Mononuclear cell (primary cell): ENCODE data around the gene ZNF20. TPM values are rescaled to one million over a fixed set of nuclear protein-coding genes. Genes with fewer than 3 reads are reported as not detected.
A peak's percentile ranks its signal among the peaks of the same experiment; 100 is the strongest.

Experiments used
- H3K27me3 ChIP-seq: 2 replicates; pipeline ENCODE4 v1.6.0; 2011; ENCODE audit warnings: low read length, control low read depth; ENCODE audit not compliant: insufficient read depth
- H3K4me1 ChIP-seq: 2 replicates; pipeline ENCODE4 v1.5.1; 2011; ENCODE audit warnings: mild to moderate bottlenecking, low read length, control low read depth; ENCODE audit not compliant: insufficient read depth
- H3K4me3 ChIP-seq: 2 replicates; pipeline ENCODE4 v1.5.1; 2011; ENCODE audit warnings: mild to moderate bottlenecking, low read length, moderate library complexity
- H3K9me3 ChIP-seq: 2 replicates; pipeline ENCODE4 v1.5.1; 2011; ENCODE audit warnings: low read depth, mild to moderate bottlenecking, control low read depth, low read length
- total RNA-seq: library from RNA; depleted of rRNA; stranded (reverse); fragments of >200 nt; gene quantifications from one replicate; pipeline ENCODE4 v1.2.3, GENCODE V29; 2012

ZNF20 gene
- total RNA-seq = 1.9 TPM

DNA sequence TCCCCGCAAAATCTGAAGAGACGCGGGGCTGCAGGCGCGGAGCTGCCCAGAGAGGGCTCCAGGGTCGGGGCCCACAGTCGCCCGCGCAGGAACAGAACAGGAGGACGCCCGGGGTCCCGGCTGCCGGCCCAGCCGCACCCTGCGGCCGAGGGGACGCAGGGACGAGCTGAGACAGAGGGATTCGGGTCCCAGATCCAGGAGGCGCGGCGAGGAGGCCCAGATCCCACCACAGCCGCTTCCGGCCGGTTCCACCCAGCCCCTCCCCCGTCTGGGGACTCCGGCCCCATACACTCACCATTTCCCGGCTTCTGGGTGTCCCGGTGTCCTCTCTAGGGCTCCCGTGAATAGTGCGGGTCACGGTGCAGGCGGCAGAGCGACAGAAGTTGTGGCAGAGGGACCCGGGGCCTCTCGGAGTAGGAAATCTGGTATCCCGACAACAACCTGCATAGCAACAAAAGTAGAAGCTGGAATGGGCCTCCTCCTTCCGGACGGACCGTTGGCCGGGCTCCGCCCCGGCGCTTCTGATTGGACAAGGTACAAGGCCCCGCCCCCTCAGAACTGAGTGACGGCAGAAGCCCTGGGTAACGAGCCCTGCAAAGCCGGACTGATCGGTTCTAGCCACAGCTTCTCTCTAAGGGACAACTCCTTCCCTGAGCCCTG is at the start of gene ZNF20:
Gene ZNF20 (minus strand): TSS at position 466 of the 660 bp plus-strand sequence. CDS start 168 bp downstream, at position 298.
- peaks cover 23% of the 10 kb centered on the region for H3K4me1 ChIP-seq
- no peaks in the 10 kb centered on the region for H3K27me3 ChIP-seq
- H3K4me3 ChIP-seq = peak within 1 kb of the TSS; percentile 89
- no peaks in the 10 kb centered on the region for H3K9me3 ChIP-seq

DNA sequence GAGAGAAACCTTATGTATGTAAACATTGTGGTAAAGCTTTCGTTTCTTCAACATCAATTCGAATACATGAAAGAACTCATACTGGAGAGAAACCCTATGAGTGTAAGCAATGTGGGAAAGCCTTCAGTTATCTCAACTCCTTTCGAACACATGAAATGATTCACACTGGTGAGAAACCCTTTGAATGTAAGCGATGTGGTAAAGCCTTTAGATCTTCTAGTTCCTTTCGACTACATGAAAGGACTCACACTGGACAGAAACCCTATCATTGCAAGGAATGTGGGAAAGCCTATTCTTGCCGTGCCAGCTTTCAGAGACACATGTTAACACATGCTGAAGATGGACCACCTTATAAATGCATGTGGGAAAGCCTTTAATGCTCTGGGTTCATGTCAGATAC is 47.5 kb upstream of the ZNF20 start:
- peaks cover 83% of the 10 kb centered on the region for H3K9me3 ChIP-seq
- no peaks in the 10 kb centered on the region for H3K27me3 ChIP-seq
- H3K4me1 ChIP-seq = no peaks in the 10 kb centered on the region
- no peak overlapping the region for H3K4me3 ChIP-seq

DNA sequence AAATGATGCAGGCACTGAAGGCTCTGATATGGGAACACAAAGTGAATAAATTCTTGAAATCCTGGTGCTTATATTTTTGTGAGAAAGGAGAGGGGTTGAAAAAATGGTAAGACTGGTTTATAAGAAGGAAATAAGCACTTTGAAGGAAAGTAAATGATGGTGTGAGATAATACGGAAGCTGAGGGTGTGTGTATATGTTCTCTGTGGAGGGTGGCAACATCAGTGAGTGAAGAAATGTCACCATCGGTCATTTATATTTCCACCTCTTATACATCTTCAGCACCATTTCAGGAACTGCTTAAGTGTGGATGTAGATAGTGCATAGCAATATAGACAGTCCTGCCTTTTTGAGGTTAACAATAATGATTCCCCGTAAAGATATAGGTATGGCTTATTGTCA is 40.2 kb upstream of the ZNF20 start:
- Histone ChIP-seq H3K4me1 (no peaks in the 10 kb centered on the region), H3K4me3 (no peak overlapping the region), H3K9me3 (peaks cover 25% of the 10 kb centered on the region), H3K27me3 (no peaks in the 10 kb centered on the region)

DNA sequence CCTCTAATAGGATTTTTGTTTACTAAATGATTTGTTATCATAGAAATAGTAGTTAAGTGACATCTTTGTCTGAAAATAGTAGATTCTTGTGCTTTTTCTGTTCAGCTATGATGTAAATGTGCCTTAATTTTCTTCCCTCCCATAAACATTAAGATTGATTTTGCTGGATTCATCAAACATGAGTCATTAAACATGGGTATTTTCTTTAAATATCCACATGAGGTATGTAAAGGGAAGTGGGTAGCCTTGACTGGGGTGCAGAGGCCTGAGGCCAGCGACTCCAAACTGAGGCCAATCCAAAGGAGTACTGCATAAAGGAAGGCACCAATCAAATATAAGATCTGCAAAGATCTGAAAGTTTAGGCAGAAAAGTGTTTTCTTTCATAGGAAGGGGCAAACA is 26.5 kb upstream of the ZNF20 start:
- H3K4me3 ChIP-seq = no peak overlapping the region
- peaks cover 26% of the 10 kb centered on the region for H3K4me1 ChIP-seq
- H3K27me3 ChIP-seq = no peaks in the 10 kb centered on the region
- no peaks in the 10 kb centered on the region for H3K9me3 ChIP-seq

DNA sequence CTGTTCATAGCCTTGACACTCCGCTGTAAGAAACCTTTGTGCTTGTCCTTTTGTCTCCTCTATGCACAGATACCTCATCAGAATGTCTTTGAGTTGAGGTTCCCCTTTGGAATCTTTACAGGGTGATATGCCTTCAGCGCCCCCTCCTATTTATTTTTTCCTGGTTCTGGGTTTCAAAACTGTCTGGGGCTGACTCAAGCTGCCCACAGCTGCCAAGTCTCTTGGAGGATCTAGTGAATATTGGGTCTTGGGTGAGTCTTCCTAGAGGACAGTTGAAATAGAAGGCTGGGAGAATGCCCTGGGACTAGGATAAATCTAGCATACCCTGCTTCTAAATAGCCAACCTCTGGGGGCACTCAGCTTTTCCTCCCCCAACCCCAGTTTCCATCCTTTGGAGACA is 23.7 kb upstream of the ZNF20 start:
- H3K9me3 ChIP-seq = no peaks in the 10 kb centered on the region
- H3K27me3 ChIP-seq = no peaks in the 10 kb centered on the region
- H3K4me1 ChIP-seq = peaks cover 26% of the 10 kb centered on the region
- peak overlapping the region; percentile 78 for H3K4me3 ChIP-seq

DNA sequence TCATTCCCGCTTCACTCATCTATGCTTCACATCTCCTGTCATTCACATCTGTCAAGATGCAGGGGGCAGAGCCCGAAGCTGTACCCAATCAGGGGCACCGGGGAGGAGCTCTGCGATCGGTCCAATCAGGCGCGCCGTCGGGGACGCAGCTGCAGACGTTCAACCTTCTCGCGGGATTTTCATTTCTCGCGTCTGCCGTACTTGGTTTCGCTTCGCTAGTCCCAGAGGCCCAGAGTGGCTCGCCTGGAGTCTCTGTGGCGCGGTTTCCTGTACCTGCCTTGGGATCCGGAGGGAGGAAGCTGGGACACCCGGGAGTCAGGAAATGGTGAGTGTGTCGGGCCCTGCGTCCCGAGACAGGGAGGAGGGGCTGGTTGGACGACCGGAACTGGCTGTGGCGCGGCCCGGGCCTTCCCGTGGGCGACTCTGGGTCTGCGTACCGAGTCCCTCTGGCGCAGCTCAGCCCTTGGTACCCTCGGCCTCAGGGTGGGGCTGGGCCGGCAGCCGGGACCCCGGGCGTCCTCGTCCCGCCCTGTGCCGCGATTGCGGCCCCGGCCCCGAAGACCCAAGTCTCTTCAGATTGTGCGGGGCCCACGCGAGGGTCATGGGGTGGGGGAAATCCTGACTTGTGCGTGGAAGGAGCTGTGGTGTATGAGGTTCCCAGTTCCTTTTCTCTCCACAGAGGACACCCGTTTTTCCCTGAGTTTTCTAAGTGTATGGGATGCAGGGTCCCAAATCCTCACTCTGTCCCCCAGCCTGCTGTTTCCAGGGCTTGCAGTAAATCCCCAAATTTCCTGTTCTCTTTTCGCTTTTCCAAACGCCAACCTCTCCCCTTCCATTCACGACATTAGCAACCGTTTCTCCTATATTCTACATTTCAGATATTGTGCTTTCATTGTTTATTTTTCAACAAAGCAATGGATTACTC is 23.0 kb upstream of the ZNF20 start, which contains the start of gene ZNF136:
Gene ZNF136 (plus strand): TSS at position 215 of the 925 bp plus-strand sequence. CDS start 108 bp downstream, at position 323.
- Histone ChIP-seq H3K9me3 (no peaks in the 10 kb centered on the region), H3K4me3 (peak within 1 kb of the TSS; percentile 78), H3K27me3 (no peaks in the 10 kb centered on the region), H3K4me1 (peaks cover 26% of the 10 kb centered on the region)

DNA sequence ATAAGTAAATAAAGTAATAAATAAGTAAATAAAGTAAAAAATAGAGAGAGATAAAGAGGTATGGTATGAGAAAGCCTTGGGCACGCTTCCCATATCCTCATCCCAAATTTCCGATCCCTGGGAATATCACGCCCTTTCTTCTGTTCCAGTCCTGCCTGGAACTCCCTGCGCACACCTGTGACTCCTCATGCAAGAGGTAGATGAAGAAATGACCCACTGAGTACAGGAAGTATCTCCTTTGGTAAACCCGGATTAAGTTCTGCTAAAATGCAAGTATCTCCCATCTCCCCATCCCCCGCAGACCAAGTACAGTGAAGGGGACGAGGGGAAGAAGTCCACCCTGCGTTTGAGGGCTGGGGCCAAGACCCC is 22.3 kb upstream of the ZNF20 start:
- peaks cover 26% of the 10 kb centered on the region for H3K4me1 ChIP-seq
- no peaks in the 10 kb centered on the region for H3K27me3 ChIP-seq
- H3K4me3 ChIP-seq = peak overlapping the region; percentile 78
- H3K9me3 ChIP-seq = no peaks in the 10 kb centered on the region

DNA sequence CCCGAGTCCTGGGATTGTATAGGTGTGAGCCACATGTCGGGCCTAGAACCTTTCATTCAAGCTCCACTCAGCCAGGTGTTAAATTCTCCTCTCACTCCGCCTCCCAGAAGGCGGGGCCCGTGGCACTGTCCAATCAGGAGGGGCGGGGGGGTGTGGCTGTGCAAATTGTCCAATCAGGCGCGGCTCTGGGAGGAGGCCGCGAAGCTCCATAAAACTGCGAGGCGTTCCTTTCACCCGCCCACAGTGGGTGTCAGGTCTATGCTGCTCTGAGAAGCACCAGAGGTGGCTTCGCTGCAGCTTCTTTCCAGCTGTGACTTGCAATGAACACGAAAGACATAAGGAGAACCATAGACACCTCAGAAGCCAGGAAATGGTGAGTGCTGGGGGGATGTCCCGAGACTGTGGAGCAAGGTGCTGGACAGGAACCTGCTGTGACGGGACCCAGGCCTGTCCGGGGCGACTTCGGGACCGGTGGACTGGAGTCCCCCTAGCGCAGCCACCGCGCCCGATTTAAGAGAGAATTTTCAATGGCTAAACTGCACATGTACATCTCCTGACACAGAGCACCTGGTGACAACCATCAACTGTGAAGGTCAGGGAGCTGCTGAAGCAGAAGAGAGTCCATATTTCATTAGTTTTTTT is 19.7 kb upstream of the ZNF20 start:
- no peaks in the 10 kb centered on the region for H3K27me3 ChIP-seq
- H3K4me1 ChIP-seq = peaks cover 36% of the 10 kb centered on the region
- no peaks in the 10 kb centered on the region for H3K9me3 ChIP-seq
- no peak overlapping the region for H3K4me3 ChIP-seq

DNA sequence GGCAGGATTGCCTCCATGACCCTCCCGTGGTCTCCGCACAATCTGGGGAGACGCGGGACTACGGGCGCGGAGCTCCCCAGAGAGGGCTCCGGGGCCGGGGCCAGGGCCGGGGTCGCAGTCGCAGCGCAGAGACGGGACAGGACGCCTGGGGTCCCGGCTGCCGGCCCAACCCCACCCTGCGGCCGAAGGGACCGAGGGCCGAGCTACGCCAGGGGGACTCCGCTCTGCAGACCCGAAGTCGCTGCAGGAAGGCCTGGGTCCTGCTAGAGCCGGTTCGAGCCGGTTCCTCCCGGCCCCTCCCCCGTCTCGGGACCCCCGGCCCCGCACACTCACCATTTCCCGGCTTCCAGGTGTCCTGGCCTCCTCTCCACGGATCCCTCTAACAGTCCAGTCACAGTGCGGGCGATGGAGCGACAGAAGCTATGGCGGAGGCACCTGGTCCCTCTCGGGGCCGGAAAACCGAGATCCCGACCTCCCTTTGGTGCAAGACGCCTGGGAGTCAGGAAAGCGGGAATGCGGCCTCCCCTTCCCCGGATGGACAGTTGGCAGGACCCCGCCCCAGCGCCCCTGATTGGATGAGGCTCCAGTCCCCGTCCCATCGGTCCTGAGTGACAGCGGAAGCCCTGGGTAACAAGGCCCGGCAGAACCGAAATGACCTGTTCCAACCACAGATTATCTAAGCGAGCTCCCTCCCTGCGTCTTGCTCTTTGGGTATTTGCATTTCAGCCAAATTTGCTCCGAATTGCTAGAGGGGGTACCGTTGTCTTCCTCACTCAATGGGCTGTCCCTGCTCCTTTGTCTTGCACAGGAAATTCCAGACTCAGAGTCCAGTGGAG is 16.3 kb upstream of the ZNF20 start, which contains the start of gene ZNF625:
Gene ZNF625 (minus strand): TSS at position 512 of the 836 bp plus-strand sequence. CDS start 176 bp downstream, at position 336.
- Histone ChIP-seq H3K27me3 (no peaks in the 10 kb centered on the region), H3K4me3 (peak within 1 kb of the TSS; percentile 56), H3K9me3 (no peaks in the 10 kb centered on the region), H3K4me1 (peaks cover 13% of the 10 kb centered on the region)

DNA sequence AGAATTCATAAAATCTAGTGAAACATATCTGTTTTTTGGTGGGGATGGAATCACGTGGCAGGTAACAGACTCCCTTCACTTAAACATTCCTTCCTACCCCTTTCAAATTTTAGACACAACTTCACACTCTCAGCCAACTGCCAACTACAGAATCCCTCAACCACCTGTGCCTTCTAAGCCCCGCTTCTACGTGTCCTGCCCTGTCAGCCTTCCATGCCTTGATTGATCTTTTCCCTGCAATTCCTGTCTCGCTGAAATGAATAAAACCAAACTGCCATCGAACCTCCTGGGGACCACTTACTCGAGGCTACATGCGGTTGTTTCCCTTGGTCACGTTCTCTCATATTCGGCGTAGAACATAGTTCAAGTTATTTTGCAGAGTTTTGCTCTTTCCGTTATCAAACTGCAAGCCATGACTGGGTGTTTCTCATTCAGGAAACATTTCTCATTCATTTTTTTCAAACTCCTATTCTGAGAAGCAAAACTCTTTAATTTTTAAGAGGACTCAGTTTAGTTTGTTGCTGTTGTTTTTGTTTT is 15.2 kb upstream of the ZNF20 start:
- Histone ChIP-seq H3K4me1 (peaks cover 13% of the 10 kb centered on the region), H3K27me3 (no peaks in the 10 kb centered on the region), H3K4me3 (peak overlapping the region; percentile 56), H3K9me3 (no peaks in the 10 kb centered on the region)

DNA sequence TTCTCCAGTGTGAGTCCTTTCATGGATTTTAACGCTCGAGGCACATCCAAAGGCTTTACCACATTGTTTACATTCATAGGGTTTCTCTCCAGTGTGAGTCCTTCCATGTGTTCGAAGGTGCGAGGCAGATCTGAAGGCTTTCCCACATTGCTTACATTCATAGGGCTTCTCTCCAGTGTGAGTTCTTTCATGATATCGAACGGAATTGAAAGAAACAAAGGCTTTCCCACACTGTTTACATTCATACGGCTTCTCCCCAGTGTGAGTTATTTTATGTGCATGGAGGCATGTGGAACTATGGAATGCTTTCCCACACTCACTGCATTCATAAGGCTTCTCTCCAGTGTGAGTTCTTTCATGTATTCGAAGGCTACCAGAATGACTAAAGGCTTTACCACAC is 5.2 kb upstream of the ZNF20 start:
- Histone ChIP-seq H3K4me1 (peaks cover 12% of the 10 kb centered on the region), H3K27me3 (no peaks in the 10 kb centered on the region), H3K4me3 (no peak overlapping the region), H3K9me3 (peaks cover 14% of the 10 kb centered on the region)

DNA sequence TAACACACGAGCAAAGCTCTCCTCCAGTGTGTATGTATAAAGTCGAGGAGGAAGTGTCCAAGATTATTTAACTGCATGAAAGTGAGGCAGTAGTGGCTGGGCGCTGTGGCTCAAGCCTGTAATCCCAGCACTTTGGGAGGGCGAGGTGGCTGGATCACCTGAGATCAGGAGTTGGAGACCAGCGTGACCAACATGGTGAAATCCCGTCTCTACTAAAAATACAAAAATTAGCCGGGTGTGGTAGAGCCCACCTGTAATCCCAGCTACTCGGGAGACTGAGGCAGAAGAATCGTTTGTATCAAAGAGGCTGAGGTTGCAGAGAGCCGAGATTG is 1.2 kb upstream of the ZNF20 start:
- no peak overlapping the region for H3K4me3 ChIP-seq

DNA sequence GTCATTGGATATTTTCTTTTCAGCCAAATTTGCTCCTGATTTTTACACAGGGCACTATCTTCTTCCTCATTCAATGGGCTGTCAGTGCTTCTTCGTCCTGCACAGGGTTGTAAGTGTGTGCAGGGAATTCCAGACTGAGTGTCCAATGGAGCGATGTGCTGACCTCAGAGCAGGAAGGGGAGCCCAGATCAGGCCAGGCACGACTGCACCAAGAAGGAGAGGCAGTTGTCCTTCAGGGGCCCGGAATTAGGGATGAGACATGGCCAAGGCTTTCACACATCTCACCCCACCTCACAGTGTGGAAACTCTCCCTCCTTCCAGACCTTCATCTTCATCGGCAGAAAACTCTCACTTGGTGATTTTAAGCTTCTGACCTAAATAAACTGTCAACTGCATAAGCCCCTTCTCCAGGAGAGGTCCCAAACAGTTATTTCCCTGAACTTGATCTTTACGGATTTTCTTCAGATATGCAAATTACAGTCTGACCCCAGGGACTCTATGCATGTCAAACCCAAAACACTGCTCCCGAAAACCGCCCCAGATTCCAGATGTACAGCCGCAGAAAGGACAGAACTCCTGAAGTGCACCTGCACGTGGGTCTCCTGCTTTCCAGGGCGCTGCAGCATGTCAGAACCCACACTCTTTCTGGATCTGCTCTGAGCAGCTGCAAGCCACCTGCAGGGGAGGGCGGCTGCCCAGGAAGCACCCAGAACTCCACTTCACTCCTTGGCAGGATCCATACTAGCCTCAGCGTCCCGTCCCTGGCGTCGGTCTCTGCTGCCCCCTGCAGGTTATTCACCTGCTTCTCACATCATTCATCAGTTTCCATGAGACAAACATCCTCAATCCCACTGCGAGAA is 625 bp upstream of the ZNF20 start:
- H3K9me3 ChIP-seq = peaks cover 7% of the 10 kb centered on the region
- H3K27me3 ChIP-seq = no peaks in the 10 kb centered on the region
- H3K4me3 ChIP-seq = peak overlapping the region; percentile 89
- H3K4me1 ChIP-seq = peaks cover 23% of the 10 kb centered on the region

More for the DNA sequence above, 1.2 kb upstream of the ZNF20 start:
- peaks cover 13% of the 10 kb centered on the region for H3K9me3 ChIP-seq
- peaks cover 23% of the 10 kb centered on the region for H3K4me1 ChIP-seq
- H3K27me3 ChIP-seq = no peaks in the 10 kb centered on the region
